GM18907 (cell line): ENCODE results near the gene MAFB.

Experiments
- ATAC-seq: cut with Tn5 transposase; IDR thresholded peaks from one replicate; pipeline ENCODE4 v1.9.1; 2021; ENCODE audit warnings: mild to moderate bottlenecking, moderate library complexity; ENCODE audit not compliant: unreplicated experiment

MAFB gene

GRCh38 chr20:40703975-40704530 lies 15.0 kb upstream of the MAFB start:
- ATAC-seq, result no peak

GRCh38 chr20:40702504-40702903 lies 13.5 kb upstream of the MAFB start:
- ATAC-seq, result no peak

GRCh38 chr20:40698744-40699143 lies 9.7 kb upstream of the MAFB start:
- ATAC-seq, result no peak

GRCh38 chr20:40698281-40698680 lies 9.2 kb upstream of the MAFB start:
- no peak for ATAC-seq

GRCh38 chr20:40697541-40697940 lies 8.5 kb upstream of the MAFB start:
- no peak for ATAC-seq

GRCh38 chr20:40695214-40695613 lies 6.2 kb upstream of the MAFB start:
- no peak for ATAC-seq

- no peak for ATAC-seq
These were observed 5.2 kb upstream of the MAFB start for GRCh38 chr20:40694246-40694645.

GRCh38 chr20:40692240-40693011 lies 3.4 kb upstream of the MAFB start:
- ATAC-seq, result no peak

GRCh38 chr20:40691566-40692239 lies 2.7 kb upstream of the MAFB start:
- ATAC-seq, result no peak

GRCh38 chr20:40690836-40691565 lies 2.0 kb upstream of the MAFB start:
- no peak for ATAC-seq

GRCh38 chr20:40689943-40690835 lies 1.2 kb upstream of the MAFB start:
- ATAC-seq, result peak; percentile 64

- no peak for ATAC-seq
These were observed 622 bp downstream of the MAFB start for GRCh38 chr20:40688129-40689099.

- no peak for ATAC-seq
These were observed 1.5 kb downstream of the MAFB start for GRCh38 chr20:40687384-40688128.

GRCh38 chr20:40686893-40687292 lies 2.1 kb downstream of the MAFB start:
- ATAC-seq, result no peak

GRCh38 chr20:40686434-40686882 lies 2.6 kb downstream of the MAFB start:
- ATAC-seq, result no peak

GRCh38 chr20:40685349-40685748 lies 3.7 kb downstream of the MAFB start:
- ATAC-seq, result no peak

- no peak for ATAC-seq
These were observed 5.2 kb downstream of the MAFB start for GRCh38 chr20:40683894-40684268.

- no peak for ATAC-seq
These were observed 5.7 kb downstream of the MAFB start for GRCh38 chr20:40683221-40683893.
